CD4-positive, alpha-beta memory T cell (primary cell): ENCODE data around the gene KIN. TPM values are rescaled to one million over a fixed set of nuclear protein-coding genes. Genes with fewer than 3 reads are reported as not detected.

Experiments used
- CTCF ChIA-PET: fragments of 350-600 bp; sonication (Branson Sonifier 250); formaldehyde crosslinking; loops from one replicate; lab custom pipeline; 2021; ENCODE audit warnings: inconsistent platforms; ENCODE audit not compliant: partially characterized antibody; lab: Charles Lee
- POLR2A ChIA-PET: fragments of 350-600 bp; sonication (Branson Sonifier 250); formaldehyde crosslinking; loops from one replicate; lab custom pipeline; 2021; ENCODE audit not compliant: partially characterized antibody; lab: Charles Lee
- DNase-seq, 5 donors: peaks; one replicate each; pipeline versions ENCODE4 v3.0.0 to v3.0.0-alpha.2; 2020 to 2022; ENCODE audit warnings: mixed read lengths in 1 of 5
- H3K27ac ChIP-seq: one replicate; pipeline ENCODE4 v1.7.0; 2013; ENCODE audit warnings: low read depth, low read length
- H3K27me3 ChIP-seq: 2 replicates; pipeline ENCODE4 v1.7.0; 2013; ENCODE audit warnings: mild to moderate bottlenecking, low read length, moderate library complexity; ENCODE audit not compliant: insufficient read depth
- H3K36me3 ChIP-seq: 2 replicates; pipeline ENCODE4 v1.7.0; 2013; ENCODE audit warnings: mild to moderate bottlenecking, low read length, moderate library complexity; ENCODE audit not compliant: insufficient read depth
- H3K4me1 ChIP-seq: 2 replicates; pipeline ENCODE4 v1.7.0; 2013; ENCODE audit warnings: mild to moderate bottlenecking, low read length, moderate library complexity; ENCODE audit not compliant: insufficient read depth
- H3K4me3 ChIP-seq, 2 donors: one replicate each; pipeline ENCODE4 v1.7.0; 2013; ENCODE audit warnings: low read length in 2 of 2, mild to moderate bottlenecking in 1 of 2
- H3K9me3 ChIP-seq, 2 donors: one replicate each; pipeline ENCODE4 v1.7.0; 2013; ENCODE audit warnings: low read length in 2 of 2, control low read depth in 1 of 2; ENCODE audit not compliant: control insufficient read depth in 1 of 2
- H3K27ac Mint-ChIP-seq, 7 donors: one replicate each; pipeline ENCODE4 v1.8.0; 2020 to 2021; ENCODE audit warnings: mixed read lengths in 7 of 7, mild to moderate bottlenecking in 6 of 7, inconsistent platforms in 3 of 7, moderate library complexity in 3 of 7
- H3K27me3 Mint-ChIP-seq, 2 donors: one replicate each; pipeline ENCODE4 v1.8.0; 2020 to 2021; ENCODE audit warnings: mixed read lengths in 2 of 2
- H3K36me3 Mint-ChIP-seq, 2 donors: one replicate each; pipeline ENCODE4 v1.8.0; 2020 to 2021; ENCODE audit warnings: mixed read lengths in 2 of 2, inconsistent platforms in 1 of 2, mild to moderate bottlenecking in 1 of 2
- H3K4me1 Mint-ChIP-seq, 4 donors: one replicate each; pipeline ENCODE4 v1.8.0; 2020 to 2021; ENCODE audit warnings: mixed read lengths in 4 of 4, mild to moderate bottlenecking in 1 of 4
- H3K4me3 Mint-ChIP-seq, 8 donors: one replicate each; pipeline ENCODE4 v1.8.0; 2020 to 2021; ENCODE audit warnings: mixed read lengths in 8 of 8, mild to moderate bottlenecking in 7 of 8, moderate library complexity in 6 of 8, inconsistent platforms in 3 of 8
- H3K9me3 Mint-ChIP-seq, 8 donors: one replicate each; pipeline ENCODE4 v1.8.0; 2020 to 2021; ENCODE audit warnings: mixed read lengths in 8 of 8, mild to moderate bottlenecking in 5 of 8, inconsistent platforms in 3 of 8, moderate library complexity in 1 of 8
- intact Hi-C: fragments of 100-400 bp; cut with micrococcal nuclease; formaldehyde crosslinking; loops from one replicate; pipeline ENCODE4 v1.15.1; 2023
- polyA plus RNA-seq, 2 donors: library from polyadenylated mRNA; unstranded; fragments of 300-500 nt; fragmentation: Illumina TruSeq; gene quantifications; one replicate each; pipeline ENCODE4 v1.2.3, GENCODE V29; 2021
- total RNA-seq, 2 experiments: library from RNA; stranded (reverse); gene quantifications; one replicate each; pipeline ENCODE4 v1.2.3, GENCODE V29; 2021

KIN gene
- total and polyA plus RNA-seq, 4 experiments from 2014 or later = 4.1 to 14.7 (median 10.3) TPM

- Histone ChIP-seq H3K27me3 (no peaks in the 10 kb centered on the region), H3K27ac (no peak overlapping the region), H3K4me3 (no peak overlapping the region), H3K9me3 (no peaks in the 10 kb centered on the region), H3K4me1 (peaks cover 19% of the 10 kb centered on the region), H3K36me3 (peaks cover 39% of the 10 kb centered on the region)
- ChIA-PET CTCF (interaction anchor here (1.0 kb wide), 1 partner anchor 110 kb away, joined by 3 read pairs; no protein-coding TSS in a partner anchor), POLR2A (interaction anchor here (1.4 kb wide), 1 partner anchor 10 kb away, joined by 6 read pairs; the partner anchor contains the start of genes ATP5F1C and KIN)
- no peak overlapping the region for H3K27ac Mint-ChIP-seq
- H3K4me1 Mint-ChIP-seq = peaks cover 30 to 41% (median 33%) of the 10 kb centered on the region in 4 donors
- intact Hi-C loops = no loop called here
- H3K27me3 Mint-ChIP-seq = no peaks in the 10 kb centered on the region
- no peak for DNase-seq
- H3K4me3 Mint-ChIP-seq = no peak overlapping the region
- no peaks in the 10 kb centered on the region for H3K9me3 Mint-ChIP-seq
- H3K36me3 Mint-ChIP-seq = peaks cover 31 to 60% of the 10 kb centered on the region in 2 donors
Measured at GRCh38 chr10:7797582-7797981, 9.8 kb upstream of the KIN start.

DNA sequence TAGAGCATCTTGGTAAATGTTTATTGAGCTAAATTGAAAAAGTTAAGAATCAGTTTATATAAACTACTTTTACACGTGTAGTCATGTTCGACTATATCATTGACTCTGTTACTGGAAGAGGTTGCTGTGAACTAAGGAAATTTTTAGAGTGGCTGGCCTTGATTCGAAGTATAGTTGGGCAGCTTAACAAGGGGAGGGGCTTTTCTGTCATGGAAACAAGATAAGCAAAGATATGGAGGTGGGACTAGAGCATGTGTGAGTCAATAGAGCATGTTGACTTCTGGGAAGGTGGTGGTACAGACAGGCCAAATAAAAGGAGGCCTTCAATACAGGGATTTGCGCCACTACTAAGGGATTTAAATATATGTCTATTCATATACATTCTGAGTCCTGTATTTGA, 7.8 kb upstream of the KIN start:
- Histone ChIP-seq H3K9me3 (no peaks in the 10 kb centered on the region), H3K36me3 (peaks cover 21% of the 10 kb centered on the region), H3K4me3 (no peak overlapping the region), H3K4me1 (peaks cover 38% of the 10 kb centered on the region), H3K27ac (no peak overlapping the region), H3K27me3 (no peaks in the 10 kb centered on the region)
- CTCF ChIA-PET = no interaction called here
- Mint-ChIP-seq H3K36me3 (peaks cover 26 to 57% of the 10 kb centered on the region in 2 donors), H3K4me3 (no peak overlapping the region), H3K9me3 (no peaks in the 10 kb centered on the region), H3K27ac (no peak overlapping the region), H3K4me1 (peaks cover 43 to 61% (median 47%) of the 10 kb centered on the region in 4 donors), H3K27me3 (no peaks in the 10 kb centered on the region)
- intact Hi-C loops = no loop called here
- no peak for DNase-seq
- POLR2A ChIA-PET = interaction anchor here (1.3 kb wide), 1 partner anchor 22 kb away, joined by 3 read pairs; no protein-coding TSS in a partner anchor

GRCh38 chr10:7794251-7795026, 6.6 kb upstream of the KIN start:
- H3K27ac ChIP-seq = no peak overlapping the region
- no peaks in the 10 kb centered on the region for H3K27me3 ChIP-seq
- ChIA-PET POLR2A (no interaction called here), CTCF (no interaction called here)
- Mint-ChIP-seq H3K27me3 (no peaks in the 10 kb centered on the region), H3K27ac (peak overlapping the region in 2 of 7 donors; percentile 7 to 32), H3K36me3 (peaks cover 22 to 52% of the 10 kb centered on the region in 2 donors), H3K4me3 (peak overlapping the region in 1 of 8 donors; percentile 66), H3K9me3 (no peaks in the 10 kb centered on the region), H3K4me1 (peaks cover 50 to 72% (median 56%) of the 10 kb centered on the region in 4 donors)
- peaks cover 13% of the 10 kb centered on the region for H3K36me3 ChIP-seq
- DNase-seq = no peak
- intact Hi-C loops = no loop called here
- peaks cover 50% of the 10 kb centered on the region for H3K4me1 ChIP-seq
- no peak overlapping the region for H3K4me3 ChIP-seq
- no peaks in the 10 kb centered on the region for H3K9me3 ChIP-seq

- intact Hi-C loops = no loop called here
- Mint-ChIP-seq H3K36me3 (peaks cover 17 to 44% of the 10 kb centered on the region in 2 donors), H3K4me3 (peak overlapping the region in 4 of 8 donors; percentile 10 to 28 (median 18)), H3K27me3 (no peaks in the 10 kb centered on the region), H3K27ac (peak overlapping the region in 2 of 7 donors; percentile 1 to 10), H3K9me3 (no peaks in the 10 kb centered on the region), H3K4me1 (peaks cover 58 to 82% (median 65%) of the 10 kb centered on the region in 4 donors)
- Histone ChIP-seq H3K36me3 (peaks cover 8% of the 10 kb centered on the region), H3K27me3 (no peaks in the 10 kb centered on the region), H3K27ac (no peak overlapping the region), H3K4me1 (peaks cover 59% of the 10 kb centered on the region), H3K4me3 (no peak overlapping the region), H3K9me3 (no peaks in the 10 kb centered on the region)
- POLR2A ChIA-PET = interaction anchor here (1.2 to 1.4 kb wide), 2 partner anchors 26 kb away, joined by 3 to 4 read pairs; partner anchors contain the start of gene TAF3
- CTCF ChIA-PET = interaction anchor here (0.5 kb wide), 1 partner anchor 493 kb away, joined by 3 read pairs; no protein-coding TSS in a partner anchor
- no peak for DNase-seq
Measured at GRCh38 chr10:7792541-7792940, 4.7 kb upstream of the KIN start.

DNA sequence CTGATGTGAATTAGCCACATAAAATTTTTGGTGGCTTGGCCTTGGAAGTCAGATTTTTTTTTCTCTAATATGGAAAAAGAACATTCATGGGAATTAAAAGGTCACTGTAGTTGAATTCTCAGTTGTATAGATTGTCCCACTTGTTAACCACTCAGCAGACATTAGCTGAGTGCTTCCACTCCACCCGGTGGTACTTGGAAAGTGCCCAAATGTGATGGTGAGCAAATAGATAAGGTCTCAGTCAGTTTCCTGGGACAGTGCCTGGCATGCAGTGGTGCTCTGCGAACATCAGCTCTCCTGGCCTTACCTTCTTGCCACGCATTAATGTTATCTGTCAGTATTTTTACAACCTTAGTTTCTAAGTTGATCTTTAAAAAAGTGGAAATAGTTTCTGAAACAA, 1.6 kb upstream of the KIN start:
- Mint-ChIP-seq H3K4me3 (no peak overlapping the region), H3K4me1 (peaks cover 48 to 74% (median 55%) of the 10 kb centered on the region in 4 donors), H3K27ac (peak overlapping the region in 2 of 7 donors; percentile 49 to 85), H3K27me3 (no peaks in the 10 kb centered on the region), H3K9me3 (no peaks in the 10 kb centered on the region), H3K36me3 (peaks cover 8 to 27% of the 10 kb centered on the region in 2 donors)
- no peaks in the 10 kb centered on the region for H3K9me3 ChIP-seq
- ChIA-PET POLR2A (interaction anchor here (4.3 kb wide), 1 partner anchor 29 kb away, joined by 102 read pairs; the partner anchor contains the start of gene TAF3), CTCF (no interaction called here)
- no peak overlapping the region for H3K4me3 ChIP-seq
- no peak for DNase-seq
- intact Hi-C loops = loop anchor here (2.0 kb wide), 1 partner anchor 1977 kb away; the partner anchor contains the start of gene GDI2
- no peak overlapping the region for H3K27ac ChIP-seq
- no peaks in the 10 kb centered on the region for H3K27me3 ChIP-seq
- peaks cover 77% of the 10 kb centered on the region for H3K4me1 ChIP-seq
- H3K36me3 ChIP-seq = no peaks in the 10 kb centered on the region

DNA sequence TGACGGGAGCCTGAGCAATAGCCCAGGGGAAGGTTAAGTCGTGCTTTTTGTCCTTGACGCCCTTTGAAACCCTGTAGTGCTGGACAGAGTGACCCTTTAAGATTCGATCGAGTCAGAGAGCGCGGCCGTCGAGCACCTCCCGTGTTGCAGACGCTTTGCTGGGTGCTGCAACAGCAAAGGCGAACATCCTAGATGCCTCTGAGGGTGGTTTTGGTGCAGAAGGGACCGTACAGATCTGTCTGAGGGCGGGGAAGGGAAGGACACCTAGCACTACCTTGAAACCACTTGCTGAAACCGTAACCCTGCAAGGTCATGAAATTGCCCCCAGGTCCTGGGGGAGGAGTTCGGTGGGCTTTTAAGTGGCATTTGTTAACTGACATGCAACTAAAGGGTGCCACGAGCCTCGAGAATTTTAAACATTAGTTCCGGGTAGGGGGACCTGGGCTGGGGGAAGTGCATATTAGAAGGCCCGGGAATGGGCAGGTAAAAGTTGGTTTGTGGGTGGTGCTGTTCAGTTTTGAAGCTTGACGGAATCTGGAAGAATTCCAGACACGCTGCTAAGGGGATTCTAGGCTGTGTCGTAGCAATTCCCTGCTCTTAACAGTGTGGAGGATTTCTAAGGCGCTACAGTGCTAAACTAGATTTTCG, 970 bp upstream of the KIN start:
- Mint-ChIP-seq H3K9me3 (no peaks in the 10 kb centered on the region), H3K4me1 (peaks cover 44 to 72% (median 55%) of the 10 kb centered on the region in 4 donors), H3K36me3 (peaks cover 9 to 27% of the 10 kb centered on the region in 2 donors), H3K27ac (peak overlapping the region in 1 of 7 donors; percentile 36), H3K27me3 (no peaks in the 10 kb centered on the region), H3K4me3 (no peak overlapping the region)
- peak overlapping the region; percentile 91 to 99 for H3K4me3 ChIP-seq
- H3K4me1 ChIP-seq = peaks cover 75% of the 10 kb centered on the region
- H3K27ac ChIP-seq = peak overlapping the region; percentile 75
- no peak for DNase-seq
- ChIA-PET POLR2A (interaction anchor here (1.0 to 4.3 kb wide), 7 partner anchors 8 to 33 kb away, joined by 4 to 102 read pairs (median 6); partner anchors contain the start of gene TAF3), CTCF (interaction anchor here (1.1 to 1.3 kb wide), 4 partner anchors 20 to 29 kb away, joined by 3 to 9 read pairs (median 4); partner anchors contain the start of gene TAF3)
- H3K9me3 ChIP-seq = no peaks in the 10 kb centered on the region
- no peaks in the 10 kb centered on the region for H3K36me3 ChIP-seq
- intact Hi-C loops = loop anchor here (1.0 to 2.0 kb wide), 2 partner anchors 30 to 1976 kb away; partner anchors contain the start of genes GDI2 and TAF3
- no peaks in the 10 kb centered on the region for H3K27me3 ChIP-seq
